ENCODE data around the gene RAB17.

Gene RAB17

GRCh38 chr2:237525559-237526157 is 64.9 kb downstream of the RAB17 start:
- H3K4me2 ChIP-seq (ENCODE audit: low read length): no peak overlapping the region
- peaks cover 2% of the 10 kb centered on the region for H3K4me1 ChIP-seq (ENCODE audit: control insufficient read depth, insufficient read depth, low read length)
- H3K4me3 ChIP-seq (ENCODE audit: low read length): no peak overlapping the region
- peaks cover 23% of the 10 kb centered on the region for H3K36me3 ChIP-seq (ENCODE audit: insufficient read depth, low read length)
- no peak overlapping the region for H3K9ac ChIP-seq (ENCODE audit: low read depth, low read length)
- no peaks in the 10 kb centered on the region for H3K9me3 ChIP-seq (replicated peaks; ENCODE audit: low read length)
- H3K27me3 ChIP-seq (ENCODE audit: control insufficient read depth, insufficient read depth, low read length): no peaks in the 10 kb centered on the region

GRCh38 chr2:237524631-237525030 is 65.9 kb downstream of the RAB17 start:
- Histone ChIP-seq H3K27me3 (ENCODE audit: control insufficient read depth, insufficient read depth, low read length) (no peaks in the 10 kb centered on the region), H3K4me2 (ENCODE audit: low read length) (no peak overlapping the region), H3K9me3 (replicated peaks; ENCODE audit: low read length) (no peaks in the 10 kb centered on the region), H3K4me1 (ENCODE audit: control insufficient read depth, insufficient read depth, low read length) (no peaks in the 10 kb centered on the region), H3K36me3 (ENCODE audit: insufficient read depth, low read length) (peaks cover 13% of the 10 kb centered on the region), H3K4me3 (ENCODE audit: low read length) (no peak overlapping the region), H3K9ac (ENCODE audit: low read depth, low read length) (no peak overlapping the region)

Small RNA genes within 50 kb of the gene (small RNA-seq; reads per million reads assigned to genes)
- gene RNU6-1140P: 0.49 reads per million
